CD4-positive, alpha-beta T cell (primary cell): ENCODE data around the gene PPARG. TPM values are rescaled to one million over a fixed set of nuclear protein-coding genes. Genes with fewer than 3 reads are reported as not detected.

Source experiments
- ATAC-seq: fragments of 200-7000 bp; cut with Tn5 transposase; one replicate; pipeline ENCODE4 v1.10.0; 2022; ENCODE audit warnings: mild to moderate bottlenecking; ENCODE audit not compliant: poor library complexity
- CTCF ChIA-PET: fragments of 350-600 bp; sonication (Branson Sonifier 250); formaldehyde crosslinking; loops from one replicate; lab custom pipeline; 2021; ENCODE audit warnings: antibody characterized with exemption, inconsistent platforms; lab: Charles Lee
- POLR2A ChIA-PET: fragments of 350-600 bp; sonication (Branson Sonifier 250); formaldehyde crosslinking; loops from one replicate; lab custom pipeline; 2021; ENCODE audit warnings: antibody characterized with exemption, inconsistent platforms; lab: Charles Lee
- DNase-seq, 14 experiments: peaks; one replicate each; pipeline ENCODE4 v3.0.0-alpha.2; 2013 to 2020; ENCODE audit warnings: mixed read lengths in 2 of 14
- H3K27ac ChIP-seq, 2 donors: one replicate each; pipeline versions ENCODE4 v1.5.1 to v1.7.0; 2013; ENCODE audit warnings: low read length in 2 of 2, low read depth in 1 of 2, mild to moderate bottlenecking in 1 of 2
- H3K27me3 ChIP-seq, 2 experiments: 1 replicate in 1 of 2; 2 replicates in 1 of 2; pipeline versions ENCODE4 v1.6.1 to v1.7.0; 2013; ENCODE audit warnings: low read length in 2 of 2, control low read depth in 1 of 2, mild to moderate bottlenecking in 1 of 2, moderate library complexity in 1 of 2; ENCODE audit not compliant: insufficient read depth in 2 of 2, control insufficient read depth in 1 of 2
- H3K36me3 ChIP-seq: one replicate; pipeline ENCODE4 v1.6.1; 2013; ENCODE audit warnings: low read length, control low read depth; ENCODE audit not compliant: insufficient read depth
- H3K4me1 ChIP-seq: one replicate; pipeline ENCODE4 v1.6.1; 2013; ENCODE audit warnings: low read length, control low read depth; ENCODE audit not compliant: insufficient read depth
- H3K4me3 ChIP-seq: one replicate; pipeline ENCODE4 v1.5.1; 2013; ENCODE audit warnings: mild to moderate bottlenecking, low read length, moderate library complexity
- H3K9me3 ChIP-seq, 2 experiments: 1 replicate in 1 of 2; 2 replicates in 1 of 2; pipeline versions ENCODE4 v1.6.1 to v1.7.0; 2013; ENCODE audit warnings: low read length in 2 of 2, mild to moderate bottlenecking in 2 of 2, control low read depth in 1 of 2, moderate library complexity in 1 of 2; ENCODE audit not compliant: control insufficient read depth in 1 of 2, insufficient read depth in 1 of 2
- H3K27ac Mint-ChIP-seq: one replicate; pipeline ENCODE4 v1.8.0; 2020; ENCODE audit warnings: mixed read lengths
- H3K27me3 Mint-ChIP-seq: one replicate; pipeline ENCODE4 v1.8.0; 2021; ENCODE audit warnings: mixed read lengths
- H3K36me3 Mint-ChIP-seq: one replicate; pipeline ENCODE4 v1.8.0; 2021; ENCODE audit warnings: low read depth, mixed read lengths
- H3K4me1 Mint-ChIP-seq: one replicate; pipeline ENCODE4 v1.8.0; 2021; ENCODE audit warnings: low read depth, mixed read lengths
- H3K4me3 Mint-ChIP-seq: one replicate; pipeline ENCODE4 v1.8.0; 2020; ENCODE audit warnings: mild to moderate bottlenecking, mixed read lengths
- H3K9me3 Mint-ChIP-seq: one replicate; pipeline ENCODE4 v1.8.0; 2020; ENCODE audit warnings: mixed read lengths
- intact Hi-C, 2 experiments: fragments of 100-400 bp; cut with DNase I in 1 of 2; cut with micrococcal nuclease in 1 of 2; formaldehyde crosslinking; loops; one replicate each; pipeline versions ENCODE4 v1.15.1 to v1.9.0; 2023 to 2025; cut with DNase I, micrococcal nuclease
- total RNA-seq, 174 experiments: library from RNA in 2 of 174; stranded (reverse) in 2 of 174; gene quantifications; one replicate each; pipeline ENCODE4 v1.2.3 and lab custom pipeline; 2021 to 2026
- TF ChIP-seq, protein P1 (sequence below): fragments of 200-600 bp; IDR thresholded peaks from one replicate; pipeline ENCODE4 v1.8.0; 2022; ENCODE audit warnings: antibody characterized with exemption, mild to moderate bottlenecking

PPARG gene
- total RNA-seq, 2 experiments from 2014 or later, result 0.27 to 0.75 TPM

DNA sequence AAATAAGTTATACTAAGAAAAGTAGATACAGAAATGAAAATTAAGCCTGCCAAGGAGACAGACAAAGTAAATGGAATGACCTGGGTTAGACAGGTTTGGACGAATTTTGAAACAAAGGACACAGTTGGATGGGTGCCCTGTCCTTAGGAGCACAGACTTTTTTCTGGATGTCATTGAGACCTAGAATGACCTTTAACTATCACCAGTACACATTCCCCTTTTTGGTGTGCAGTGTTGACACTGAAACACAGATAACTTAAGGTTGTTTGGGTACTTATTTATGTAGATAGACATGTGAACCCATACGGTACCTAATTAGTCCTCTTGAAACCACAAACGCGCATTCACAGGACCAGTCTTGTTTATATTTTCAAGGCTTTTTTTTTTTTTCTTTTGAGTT is 86.7 kb downstream of the PPARG start:
- TF ChIP-seq, protein P1, sequence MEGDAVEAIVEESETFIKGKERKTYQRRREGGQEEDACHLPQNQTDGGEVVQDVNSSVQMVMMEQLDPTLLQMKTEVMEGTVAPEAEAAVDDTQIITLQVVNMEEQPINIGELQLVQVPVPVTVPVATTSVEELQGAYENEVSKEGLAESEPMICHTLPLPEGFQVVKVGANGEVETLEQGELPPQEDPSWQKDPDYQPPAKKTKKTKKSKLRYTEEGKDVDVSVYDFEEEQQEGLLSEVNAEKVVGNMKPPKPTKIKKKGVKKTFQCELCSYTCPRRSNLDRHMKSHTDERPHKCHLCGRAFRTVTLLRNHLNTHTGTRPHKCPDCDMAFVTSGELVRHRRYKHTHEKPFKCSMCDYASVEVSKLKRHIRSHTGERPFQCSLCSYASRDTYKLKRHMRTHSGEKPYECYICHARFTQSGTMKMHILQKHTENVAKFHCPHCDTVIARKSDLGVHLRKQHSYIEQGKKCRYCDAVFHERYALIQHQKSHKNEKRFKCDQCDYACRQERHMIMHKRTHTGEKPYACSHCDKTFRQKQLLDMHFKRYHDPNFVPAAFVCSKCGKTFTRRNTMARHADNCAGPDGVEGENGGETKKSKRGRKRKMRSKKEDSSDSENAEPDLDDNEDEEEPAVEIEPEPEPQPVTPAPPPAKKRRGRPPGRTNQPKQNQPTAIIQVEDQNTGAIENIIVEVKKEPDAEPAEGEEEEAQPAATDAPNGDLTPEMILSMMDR, result no peak
- Histone ChIP-seq H3K27ac (no peak overlapping the region), H3K27me3 (no peaks in the 10 kb centered on the region), H3K36me3 (no peaks in the 10 kb centered on the region), H3K9me3 (no peaks in the 10 kb centered on the region), H3K4me3 (no peak overlapping the region), H3K4me1 (no peaks in the 10 kb centered on the region)
- ATAC-seq (no peak), DNase-seq (no peak)
- POLR2A ChIA-PET, result no interaction called here
- Mint-ChIP-seq H3K27ac (no peak overlapping the region), H3K9me3 (no peaks in the 10 kb centered on the region), H3K27me3 (peaks cover 6% of the 10 kb centered on the region), H3K4me1 (peaks cover 12% of the 10 kb centered on the region), H3K4me3 (no peak overlapping the region), H3K36me3 (no peaks in the 10 kb centered on the region)
- intact Hi-C loops, result no loop called here
- CTCF ChIA-PET, result no interaction called here

- CTCF ChIA-PET, result no interaction called here
- ATAC-seq, result no peak
- H3K4me3 Mint-ChIP-seq, result no peak overlapping the region
These were observed 91.0 kb downstream of the PPARG start for GRCh38 chr3:12379640-12380429.

DNA sequence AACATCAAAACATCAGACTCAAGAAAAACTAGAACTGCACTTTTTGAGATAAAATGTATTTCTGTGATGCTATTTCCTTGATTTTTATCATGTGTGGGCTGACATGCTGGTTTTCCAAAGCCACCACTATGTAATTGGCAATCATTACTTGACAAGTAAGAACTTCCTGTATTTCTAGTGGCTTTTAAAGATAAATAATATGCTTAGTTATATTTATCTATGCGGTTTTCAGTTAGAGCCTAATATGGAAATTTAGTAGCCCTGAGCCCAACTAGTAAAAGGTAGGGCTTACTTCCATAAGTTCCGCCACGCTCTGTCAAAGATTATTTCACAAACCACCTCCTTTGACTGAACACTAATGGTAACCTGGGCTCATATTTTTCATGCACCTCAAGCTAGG is 91.6 kb downstream of the PPARG start:
- H3K27ac ChIP-seq, result no peak overlapping the region
- no peak overlapping the region for H3K4me3 ChIP-seq
- no peaks in the 10 kb centered on the region for H3K9me3 ChIP-seq
- no peaks in the 10 kb centered on the region for H3K4me1 ChIP-seq
- DNase-seq (no peak), ATAC-seq (no peak)
- H3K4me1 Mint-ChIP-seq, result peaks cover 12% of the 10 kb centered on the region
- TF ChIP-seq, protein P1, result no peak
- ChIA-PET POLR2A (no interaction called here), CTCF (no interaction called here)
- no peaks in the 10 kb centered on the region for H3K36me3 ChIP-seq
- no peaks in the 10 kb centered on the region for H3K9me3 Mint-ChIP-seq
- no peaks in the 10 kb centered on the region for H3K27me3 ChIP-seq
- H3K27me3 Mint-ChIP-seq, result no peaks in the 10 kb centered on the region
- no peak overlapping the region for H3K4me3 Mint-ChIP-seq
- H3K27ac Mint-ChIP-seq, result no peak overlapping the region
- intact Hi-C loops, result no loop called here
- H3K36me3 Mint-ChIP-seq, result no peaks in the 10 kb centered on the region

More at GRCh38 chr3:12379640-12380429, 91.0 kb downstream of the PPARG start:
- H3K4me3 ChIP-seq, result no peak overlapping the region
- intact Hi-C loops, result no loop called here
- Mint-ChIP-seq H3K36me3 (no peaks in the 10 kb centered on the region), H3K9me3 (no peaks in the 10 kb centered on the region), H3K27me3 (no peaks in the 10 kb centered on the region), H3K27ac (no peak overlapping the region), H3K4me1 (peaks cover 12% of the 10 kb centered on the region)
- no peaks in the 10 kb centered on the region for H3K36me3 ChIP-seq
- no peaks in the 10 kb centered on the region for H3K4me1 ChIP-seq
- H3K9me3 ChIP-seq, result no peaks in the 10 kb centered on the region
- DNase-seq, result no peak
- no peaks in the 10 kb centered on the region for H3K27me3 ChIP-seq
- no peak overlapping the region for H3K27ac ChIP-seq
- TF ChIP-seq, protein P1, result no peak
- POLR2A ChIA-PET, result no interaction called here
